ENCODE data around the gene ZDHHC11B.

ZDHHC11B gene

DNA sequence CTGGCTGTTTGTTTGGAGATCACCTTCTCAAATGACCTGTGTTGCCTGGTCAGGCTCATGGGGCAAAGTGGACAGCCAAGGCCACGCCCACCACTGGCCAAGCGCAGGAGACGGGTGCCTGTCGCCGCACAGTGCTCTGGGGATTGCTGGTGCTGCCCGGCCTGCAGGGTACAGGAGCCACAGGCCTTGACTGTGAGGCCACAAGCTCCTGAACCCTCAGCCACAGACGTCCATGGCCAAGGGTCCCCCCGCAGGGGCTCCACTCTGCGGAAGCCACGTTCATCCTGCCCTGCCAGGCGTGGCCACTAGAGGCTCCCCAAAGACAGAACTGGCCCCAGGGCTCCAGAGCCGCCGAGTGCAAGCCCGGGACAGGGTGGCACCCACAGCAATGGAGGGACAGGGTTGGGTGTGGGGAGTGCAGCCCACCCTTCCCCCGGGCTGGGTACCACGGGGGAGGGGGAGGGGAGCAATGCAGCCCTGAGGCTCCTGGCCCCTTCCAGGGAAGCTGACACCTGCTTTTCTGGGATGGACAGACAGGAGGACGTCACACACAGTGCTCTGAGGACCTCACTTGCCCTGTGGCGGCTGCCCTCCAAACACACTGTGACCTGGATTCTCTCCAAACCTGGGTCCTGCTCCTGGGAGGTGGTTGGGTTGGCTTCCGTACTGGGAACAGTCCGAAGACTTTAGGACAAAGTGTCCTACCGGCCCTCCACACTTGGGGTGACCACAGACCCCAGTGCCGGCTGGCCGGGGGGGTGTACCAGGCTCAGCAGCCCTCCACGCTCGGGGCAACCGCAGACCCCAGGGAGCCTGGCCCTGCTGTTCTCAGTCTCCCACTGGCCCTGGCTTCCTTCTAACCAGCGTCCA is 112.8 kb downstream of the ZDHHC11B start:
- peak; percentile 77 for DNase-seq

DNA sequence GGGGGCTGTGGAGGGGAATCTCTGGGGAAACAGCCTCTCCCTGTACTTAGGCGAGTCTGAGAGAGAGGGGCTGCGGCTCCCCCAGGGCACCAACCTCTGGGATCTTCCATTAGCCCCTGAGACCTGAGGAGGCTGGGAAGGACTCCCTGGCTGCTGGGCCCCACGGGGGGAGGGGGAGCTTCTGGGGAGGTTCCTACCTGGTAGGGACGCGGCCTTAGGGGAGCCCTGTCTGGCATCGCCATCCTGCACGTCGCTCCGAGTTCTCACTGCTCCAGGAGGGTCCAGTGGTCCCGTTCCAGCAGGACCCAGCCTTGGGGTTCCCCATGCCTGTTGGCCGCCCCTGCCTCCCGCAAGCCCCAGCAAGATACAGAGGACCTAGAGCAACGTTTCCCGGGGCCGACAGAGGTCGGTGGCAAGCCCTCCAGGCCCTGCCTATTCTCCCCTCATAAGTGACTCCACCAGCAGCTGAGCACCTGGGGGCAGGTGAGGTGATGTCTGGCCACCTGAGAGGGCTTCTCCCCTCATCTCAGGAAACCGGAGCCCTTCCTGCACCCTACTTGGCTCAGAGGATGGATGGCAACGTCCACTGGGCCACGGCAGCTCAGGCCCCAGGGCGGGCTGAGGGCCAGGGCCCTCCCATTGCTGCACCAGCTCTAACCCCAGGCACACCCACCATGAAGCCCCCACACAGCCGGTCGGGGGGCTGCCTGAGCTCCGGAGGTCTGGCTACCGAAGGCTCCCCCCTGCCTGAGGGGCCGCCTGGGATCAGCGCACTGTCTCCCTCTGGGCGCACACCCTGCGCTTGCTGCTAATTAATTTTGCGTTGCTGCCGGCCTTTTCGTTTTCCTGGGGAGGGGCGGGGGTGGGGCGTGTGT is 113.9 kb downstream of the ZDHHC11B start:
- no peak for DNase-seq

DNA sequence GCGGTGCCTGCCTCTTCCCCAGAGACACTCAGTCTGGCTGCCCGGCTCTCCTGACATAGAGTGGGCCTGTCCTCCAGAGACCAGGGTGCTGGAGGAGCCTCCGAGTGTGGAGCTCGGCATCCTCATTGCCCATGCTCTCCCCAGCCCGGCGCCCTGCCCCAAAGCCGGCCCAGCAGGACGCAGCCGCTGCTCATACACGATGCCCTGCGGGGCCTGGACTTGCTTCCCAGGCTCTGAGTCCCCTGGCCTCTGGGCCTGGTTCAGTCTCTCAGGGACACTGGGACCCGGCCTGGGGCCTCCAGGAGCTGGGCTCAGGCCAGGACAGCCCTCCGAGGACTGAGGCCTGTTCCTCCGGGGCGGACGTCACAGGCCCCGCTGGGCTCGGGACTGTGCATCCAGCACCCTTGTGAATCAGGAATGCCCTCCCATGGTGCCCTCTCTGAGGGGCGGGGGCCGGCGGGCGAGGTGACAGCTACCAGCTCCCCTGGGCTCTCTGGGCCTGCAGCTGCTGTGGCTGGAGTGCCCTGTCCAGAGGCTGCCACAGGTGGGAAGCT is 114.6 kb downstream of the ZDHHC11B start:
- no peak for DNase-seq

DNA sequence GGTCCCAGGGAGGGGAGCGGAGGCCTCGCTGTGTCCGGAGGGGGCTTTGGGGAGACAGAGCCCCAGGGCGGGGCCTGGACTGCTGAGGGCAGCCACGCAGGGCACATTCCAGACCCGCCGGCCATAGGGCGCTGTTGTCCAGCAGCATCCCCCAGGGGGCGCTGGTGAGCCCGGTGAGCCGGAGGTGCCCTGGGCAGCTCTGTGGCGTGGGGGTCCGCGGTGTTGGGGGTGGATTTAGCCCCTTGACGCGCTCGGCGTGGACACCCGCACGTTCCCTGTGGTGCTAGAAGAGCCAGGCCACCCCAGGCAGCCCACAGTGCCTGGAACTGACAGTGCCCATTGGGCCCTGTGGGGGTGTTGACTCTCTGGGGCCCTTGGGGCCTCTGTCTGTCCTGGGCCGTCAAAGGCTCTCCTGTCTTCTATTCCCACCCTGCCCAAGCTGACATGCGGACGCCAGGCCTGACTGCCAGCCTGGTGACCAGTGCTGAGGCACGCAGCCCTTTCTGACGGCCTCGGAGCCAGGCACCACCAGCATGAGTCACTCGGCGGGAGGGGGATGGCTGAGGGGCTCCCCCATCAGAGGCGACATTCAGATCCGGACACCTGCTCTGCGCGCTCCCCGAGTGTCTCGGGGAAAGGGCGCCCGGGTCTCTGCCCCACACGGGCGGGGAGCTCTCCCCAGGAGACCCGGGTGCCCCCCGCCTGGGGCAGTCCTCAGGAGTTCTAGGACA is 115.3 kb downstream of the ZDHHC11B start:
- peak; percentile 51 for DNase-seq

DNA sequence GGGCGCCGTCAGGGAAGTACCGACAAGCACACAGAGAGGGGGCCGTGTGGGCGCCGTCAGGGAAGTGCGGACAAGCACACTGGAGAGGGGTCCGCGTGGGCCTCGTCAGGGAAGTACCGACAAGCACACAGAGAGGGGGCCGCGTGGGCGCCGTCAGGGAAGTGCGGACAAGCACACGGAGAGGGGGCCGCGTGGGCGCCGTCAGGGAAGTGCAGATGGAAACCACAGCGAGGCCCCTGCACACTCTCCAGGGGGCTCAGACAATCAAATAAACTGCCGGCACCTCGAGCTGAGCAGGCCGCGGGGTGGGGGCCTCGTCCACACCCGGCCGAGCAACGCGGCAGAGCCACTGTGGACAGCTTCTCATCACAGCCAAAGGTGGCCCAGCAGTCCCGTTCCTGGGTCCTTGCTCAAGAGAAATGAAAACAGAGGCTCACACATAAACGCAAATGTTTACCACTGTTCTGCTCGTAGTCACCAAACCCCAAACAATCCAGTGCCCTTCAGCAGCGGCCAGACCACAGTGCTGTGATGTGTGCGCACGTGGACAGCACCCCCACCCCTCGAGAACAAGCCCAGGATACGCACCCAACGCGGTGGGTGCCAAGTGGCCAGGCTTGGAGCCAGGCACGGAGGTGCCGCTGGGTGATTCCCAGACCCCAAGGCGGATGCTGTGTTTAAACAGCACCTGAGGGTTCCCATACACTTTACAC is 116.1 kb downstream of the ZDHHC11B start:
- no peak for DNase-seq

DNA sequence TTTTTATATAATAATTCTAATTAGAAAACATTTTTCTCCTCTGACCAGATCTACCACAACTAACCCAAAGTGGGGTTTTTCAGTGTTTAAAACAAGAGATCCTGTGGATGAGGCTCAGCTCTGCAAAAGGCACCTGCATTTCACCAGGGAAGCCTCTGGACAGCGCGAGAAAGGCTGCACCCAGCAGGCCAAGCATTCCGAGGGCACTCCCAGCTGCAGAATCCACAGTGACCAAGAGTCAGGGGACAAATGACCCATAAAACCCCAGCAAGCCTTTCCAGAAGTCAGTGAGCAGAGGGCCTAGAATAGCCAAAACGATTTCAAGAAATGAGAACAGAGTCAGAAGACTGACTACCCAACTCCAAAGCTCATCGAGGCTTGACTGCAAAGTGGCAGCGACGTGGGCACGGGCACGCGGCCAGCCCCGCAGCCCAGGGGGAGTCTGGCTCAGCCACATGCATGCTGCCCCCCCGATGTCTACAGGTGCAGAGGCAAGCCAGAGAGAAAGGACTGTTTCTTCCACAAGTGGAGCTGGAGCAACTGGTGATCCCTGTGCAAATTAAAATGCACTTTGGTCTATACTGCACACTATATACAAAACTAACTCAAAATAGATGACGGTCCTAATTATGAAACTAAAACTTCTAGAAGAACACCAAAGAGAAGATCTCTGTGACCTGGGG is 117.6 kb downstream of the ZDHHC11B start:
- DNase-seq: no peak

DNA sequence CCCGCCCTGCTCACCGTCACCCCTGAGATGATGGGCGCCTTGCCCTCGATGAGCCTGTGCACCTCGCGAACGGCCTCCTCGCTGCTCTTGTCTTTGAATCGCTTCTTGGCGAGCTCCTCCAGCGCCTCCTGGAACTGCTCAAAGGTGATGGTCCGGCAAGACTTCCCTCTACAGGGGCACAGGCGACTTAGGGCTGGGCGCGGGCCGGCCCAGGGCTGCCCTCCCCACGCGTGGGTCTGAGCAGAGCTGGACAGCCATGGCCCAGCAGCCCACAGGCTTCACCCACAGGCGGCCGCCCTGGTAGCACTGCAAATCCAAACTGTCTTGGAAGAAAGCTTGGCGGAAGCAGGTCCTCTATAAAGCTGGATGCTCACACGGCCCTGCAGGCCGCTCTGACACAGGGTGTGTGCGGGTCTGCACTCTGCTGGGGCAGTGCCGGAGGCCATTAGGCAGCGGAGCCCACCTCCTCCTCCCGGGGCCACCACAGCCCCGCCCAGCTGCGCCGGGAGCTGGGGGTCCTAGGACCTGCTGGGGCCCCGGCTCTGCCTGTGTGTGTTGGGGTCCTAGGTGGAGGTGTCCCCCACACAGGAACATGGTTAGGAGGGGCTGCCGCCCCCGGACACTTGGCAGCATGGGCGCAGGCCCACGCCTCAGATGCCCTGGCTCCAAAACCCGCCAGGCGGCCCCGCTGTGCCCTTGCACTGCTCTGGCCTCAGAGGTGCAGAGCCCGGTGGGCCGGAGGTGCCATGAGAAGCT is 118.4 kb downstream of the ZDHHC11B start:
- no peak for DNase-seq

DNA sequence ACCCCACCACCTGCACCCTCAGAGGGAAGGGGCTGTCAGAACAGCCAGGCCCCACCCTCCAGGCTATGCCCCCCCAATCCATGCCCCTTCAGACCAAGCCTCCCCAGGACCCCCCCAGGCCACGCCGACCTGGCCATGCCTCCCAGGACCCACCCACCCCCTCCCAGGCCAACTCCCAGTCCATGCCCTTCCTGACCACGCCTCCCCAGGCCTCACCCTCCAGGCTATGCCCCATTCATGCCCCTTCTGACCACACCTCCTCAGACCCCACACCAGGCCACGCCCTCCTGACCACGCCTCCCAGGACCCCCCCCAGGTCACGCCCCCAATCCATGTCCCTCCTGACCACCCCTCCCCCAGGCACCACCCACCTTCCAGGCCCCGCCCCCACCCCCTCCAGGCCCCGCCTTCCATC is 119.0 kb downstream of the ZDHHC11B start:
- DNase-seq: no peak

DNA sequence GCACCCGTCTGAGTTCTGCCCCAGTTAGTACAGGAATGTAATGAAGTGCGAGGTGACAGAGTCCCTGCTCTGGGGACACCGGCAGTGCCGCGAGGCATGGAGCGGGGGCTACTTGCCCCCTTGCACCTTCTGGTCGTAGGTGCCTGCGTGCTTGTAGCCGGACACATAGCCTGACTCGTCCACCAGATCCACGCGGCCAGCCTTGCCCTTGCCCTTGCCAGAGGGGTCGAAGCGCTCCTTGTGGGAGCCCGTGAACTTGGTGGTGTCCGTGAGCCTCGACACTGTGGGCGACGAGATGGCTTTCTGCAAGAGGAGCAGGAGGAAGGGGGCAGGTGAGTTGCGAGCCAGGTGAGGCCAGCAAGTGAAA is 119.6 kb downstream of the ZDHHC11B start:
- DNase-seq: no peak

DNA sequence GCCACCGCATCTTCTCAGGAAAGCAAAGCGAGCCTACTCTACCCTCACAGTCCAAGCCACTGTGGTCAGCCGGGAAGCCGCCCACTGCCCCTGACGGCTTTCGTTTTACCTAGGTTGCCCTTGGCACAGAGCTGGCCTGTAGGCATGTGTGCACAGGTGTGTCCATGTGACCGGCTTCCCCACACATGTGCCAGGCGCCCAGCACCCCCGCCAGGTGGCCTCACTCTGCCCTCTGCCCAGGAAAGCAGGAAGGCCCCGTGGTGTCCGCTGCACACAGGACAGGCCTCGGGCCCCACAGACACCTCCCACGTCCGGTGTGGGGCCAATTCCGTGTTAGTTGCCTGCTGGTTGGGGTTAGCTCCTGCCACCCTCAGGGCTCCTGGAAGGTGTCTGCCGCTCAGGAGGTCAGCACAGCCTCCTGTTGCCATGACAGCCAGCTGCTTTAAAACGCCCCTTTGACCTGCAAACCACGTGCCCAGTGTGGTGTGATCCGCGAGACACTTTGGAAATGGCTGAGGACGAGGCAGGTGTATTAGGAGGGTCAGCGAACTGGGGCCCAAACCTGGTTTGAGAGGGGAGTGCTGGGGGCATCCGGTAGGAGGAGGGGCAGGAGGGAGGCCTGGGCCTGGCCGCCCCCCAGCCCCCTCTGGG is 120.1 kb downstream of the ZDHHC11B start:
- no peak for DNase-seq

DNA sequence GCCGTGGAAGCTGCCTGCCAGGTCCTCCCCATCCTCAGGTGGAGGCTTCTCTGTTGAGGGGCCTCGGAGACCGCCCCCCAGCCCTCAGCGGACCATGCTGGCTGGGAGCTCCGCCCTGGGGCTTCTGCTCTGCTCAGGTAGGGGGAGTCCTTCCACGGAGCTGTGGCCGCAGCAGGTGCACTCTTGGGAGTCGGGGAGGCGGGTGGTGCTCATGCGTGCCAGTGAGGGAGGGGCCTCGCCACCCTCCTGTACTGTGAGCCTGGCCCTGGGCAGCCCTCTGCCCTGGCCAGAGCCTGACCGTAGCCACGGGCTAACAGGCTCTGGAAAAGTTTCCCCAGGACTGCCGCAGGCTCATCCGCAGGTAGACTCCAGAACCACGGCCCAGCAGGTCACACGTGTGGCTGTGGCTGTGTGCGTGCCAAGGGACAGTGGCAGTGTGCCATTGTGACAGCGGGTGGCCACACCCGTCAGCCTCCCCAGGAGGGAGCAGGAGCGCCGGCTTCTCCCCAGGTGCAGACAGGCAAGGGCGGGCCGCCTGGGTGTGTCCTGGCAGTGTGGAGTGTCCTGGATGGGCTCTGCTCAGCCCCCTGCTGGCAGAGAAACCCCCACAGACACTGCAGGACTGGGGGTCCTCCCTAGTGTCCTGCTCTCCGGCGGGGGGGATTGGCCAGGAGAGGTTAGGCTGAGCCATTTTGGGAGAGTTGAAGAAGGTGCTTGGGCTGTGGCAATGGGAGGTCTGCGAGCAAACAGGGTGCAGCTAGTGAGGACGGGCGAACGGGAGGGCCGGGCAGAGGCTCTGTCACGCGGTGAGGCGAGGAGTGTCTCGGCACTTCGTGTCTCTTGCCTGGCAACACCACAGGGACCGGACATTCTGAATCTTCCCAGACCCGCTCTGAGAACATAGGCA is 120.8 kb downstream of the ZDHHC11B start:
- no peak for DNase-seq

DNA sequence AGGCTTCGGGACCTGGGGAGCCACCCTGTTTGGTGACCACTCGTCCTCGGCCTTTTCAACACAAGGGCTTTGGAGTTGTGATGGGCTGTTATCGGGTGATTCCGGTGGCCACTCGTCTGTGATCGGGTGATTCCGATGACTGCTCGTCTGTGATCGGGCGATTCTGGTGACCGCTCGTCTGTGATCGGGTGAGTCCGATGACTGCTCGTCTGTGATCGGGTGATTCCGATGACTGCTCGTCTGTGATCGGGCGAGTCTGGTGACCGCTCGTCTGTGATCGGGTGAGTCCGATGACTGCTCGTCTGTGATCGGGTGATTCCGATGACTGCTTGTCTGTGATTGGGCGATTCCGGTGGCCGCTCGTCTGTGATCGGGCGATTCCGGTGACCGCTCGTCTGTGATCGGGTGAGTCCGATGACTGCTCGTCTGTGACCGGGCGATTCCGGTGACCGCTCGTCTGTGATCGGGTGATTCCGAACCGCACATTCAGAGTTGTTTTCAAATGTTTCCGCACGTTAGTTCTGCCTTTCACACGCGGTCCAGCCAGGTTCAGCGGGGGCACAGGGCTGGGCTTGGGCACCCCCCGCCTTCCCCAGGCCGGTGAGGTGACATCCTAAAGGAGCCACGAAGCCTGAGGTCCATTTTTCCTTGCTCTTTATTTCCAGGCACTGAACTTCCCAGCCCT is 121.6 kb downstream of the ZDHHC11B start:
- DNase-seq: no peak

DNA sequence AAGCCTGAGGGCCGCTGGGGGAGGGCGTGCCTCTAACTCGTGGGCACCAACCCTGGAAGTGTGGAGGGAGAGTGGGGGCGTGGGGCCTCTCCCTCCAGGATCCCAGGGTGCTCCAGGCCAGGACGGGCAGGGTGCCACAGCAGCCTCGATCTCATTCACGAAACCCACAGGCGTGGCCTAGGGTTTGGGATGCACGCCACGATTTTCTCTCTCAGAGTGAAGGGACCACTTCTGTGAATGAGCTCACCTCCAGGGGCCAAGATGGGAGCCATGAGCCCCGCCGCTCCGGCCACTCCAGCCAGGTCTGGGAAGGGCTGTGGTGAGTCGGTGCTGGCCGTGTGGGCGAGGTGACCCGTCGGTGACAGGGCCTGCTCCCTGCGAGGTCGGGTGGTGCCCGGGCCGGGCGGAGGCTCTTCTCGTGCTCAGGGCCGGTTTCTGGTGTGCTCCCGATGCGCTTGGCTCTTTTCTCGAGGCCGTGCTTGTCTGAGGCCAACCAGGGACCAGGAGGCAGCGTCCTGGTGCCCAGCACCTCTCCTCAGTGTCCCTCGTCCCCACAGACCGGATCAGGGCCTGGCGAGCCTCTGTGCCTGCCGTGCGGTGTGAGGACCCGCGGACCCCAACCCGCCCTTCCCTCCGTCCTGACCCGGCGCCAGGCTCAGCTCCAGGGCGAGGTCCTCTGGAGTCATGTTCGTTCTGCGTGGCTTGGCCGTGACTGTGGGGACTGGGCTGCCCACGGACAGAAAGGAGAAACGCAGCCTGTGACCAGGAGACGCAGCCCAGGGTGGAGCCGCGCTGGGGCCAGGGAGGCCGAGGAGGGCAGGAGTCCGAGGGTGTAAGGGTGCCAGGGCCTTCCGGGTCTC is 122.4 kb downstream of the ZDHHC11B start:
- DNase-seq: no peak

DNA sequence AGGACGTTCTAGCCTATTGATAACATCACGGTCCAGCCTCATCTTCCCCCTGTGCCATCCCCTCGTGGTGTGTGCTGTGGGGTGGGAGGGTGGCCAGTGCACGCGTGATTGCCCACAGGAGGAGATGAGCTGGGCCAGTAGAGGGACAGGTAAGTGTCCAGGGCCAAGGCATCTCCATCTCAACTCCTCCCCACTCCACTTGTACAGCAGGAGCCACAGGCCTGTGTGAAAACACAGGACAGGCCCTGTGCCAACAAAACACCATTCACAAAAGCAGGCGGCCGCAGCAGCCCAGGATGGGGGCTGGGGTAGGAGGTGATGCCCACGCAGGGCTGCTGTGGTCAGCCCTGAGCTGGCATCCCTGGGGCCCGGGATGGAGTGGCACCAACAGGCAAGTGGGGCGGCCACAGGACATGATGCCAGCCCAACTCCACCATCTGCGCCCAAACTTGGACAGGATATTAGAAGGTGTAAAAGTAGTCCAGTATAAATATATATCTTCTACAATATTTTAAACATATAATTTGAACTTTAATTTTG is 124.0 kb downstream of the ZDHHC11B start:
- DNase-seq: no peak

All from CD4-positive, alpha-beta T cell treated with Interleukin-10 for 1 hour (primary cell).